Measurements from ENCODE around the gene EOGT. TPM values are rescaled to one million over a fixed set of nuclear protein-coding genes. Genes with fewer than 3 reads are reported as not detected.

The EOGT gene
- total RNA-seq, result 28.1 TPM
- 7.2 TPM for polyA plus RNA-seq (ENCODE audit: insufficient read depth, low read depth, low replicate concordance)
- long read RNA-seq, donor 1, partial matches to known transcripts, result 0 of 1 reads
- long read RNA-seq, donor 1, other reads (novel, unspliced or antisense), result 0 of 1 reads
- long read RNA-seq, donor 2, transcript EOGT-210 (1 exons, 1,931 nt), result major isoform, 6 of 6 reads
- long read RNA-seq, donor 2, partial matches to known transcripts, result 0 of 6 reads
- long read RNA-seq, donor 2, other reads (novel, unspliced or antisense), result 0 of 6 reads
- long read RNA-seq, donor 3, partial matches to known transcripts, result 0 of 3 reads
- long read RNA-seq, donor 3, other reads (novel, unspliced or antisense), result 0 of 3 reads
- long read RNA-seq, donor 4, partial matches to known transcripts, result 275 of 278 reads
- long read RNA-seq, donor 4, other reads (novel, unspliced or antisense), result 0 of 278 reads
- long read RNA-seq, donor 5, result 0 reads
- long read RNA-seq, donor 6, partial matches to known transcripts, result 0 of 2 reads
- long read RNA-seq, donor 6, other reads (novel, unspliced or antisense), result 0 of 2 reads
- long read RNA-seq, donor 7, partial matches to known transcripts, result 1 of 3 reads
- long read RNA-seq, donor 7, other reads (novel, unspliced or antisense), result 0 of 3 reads
- long read RNA-seq, donor 8, partial matches to known transcripts, result 0 of 4 reads
- long read RNA-seq, donor 8, other reads (novel, unspliced or antisense), result 0 of 4 reads
- long read RNA-seq, donor 9, partial matches to known transcripts, result 0 of 2 reads
- long read RNA-seq, donor 9, other reads (novel, unspliced or antisense), result 0 of 2 reads
- long read RNA-seq, donor 10, transcript EOGT-210 (1 exons, 1,931 nt), result major isoform, 5 of 5 reads
- long read RNA-seq, donor 10, partial matches to known transcripts, result 0 of 5 reads
- long read RNA-seq, donor 10, other reads (novel, unspliced or antisense), result 0 of 5 reads

DNA sequence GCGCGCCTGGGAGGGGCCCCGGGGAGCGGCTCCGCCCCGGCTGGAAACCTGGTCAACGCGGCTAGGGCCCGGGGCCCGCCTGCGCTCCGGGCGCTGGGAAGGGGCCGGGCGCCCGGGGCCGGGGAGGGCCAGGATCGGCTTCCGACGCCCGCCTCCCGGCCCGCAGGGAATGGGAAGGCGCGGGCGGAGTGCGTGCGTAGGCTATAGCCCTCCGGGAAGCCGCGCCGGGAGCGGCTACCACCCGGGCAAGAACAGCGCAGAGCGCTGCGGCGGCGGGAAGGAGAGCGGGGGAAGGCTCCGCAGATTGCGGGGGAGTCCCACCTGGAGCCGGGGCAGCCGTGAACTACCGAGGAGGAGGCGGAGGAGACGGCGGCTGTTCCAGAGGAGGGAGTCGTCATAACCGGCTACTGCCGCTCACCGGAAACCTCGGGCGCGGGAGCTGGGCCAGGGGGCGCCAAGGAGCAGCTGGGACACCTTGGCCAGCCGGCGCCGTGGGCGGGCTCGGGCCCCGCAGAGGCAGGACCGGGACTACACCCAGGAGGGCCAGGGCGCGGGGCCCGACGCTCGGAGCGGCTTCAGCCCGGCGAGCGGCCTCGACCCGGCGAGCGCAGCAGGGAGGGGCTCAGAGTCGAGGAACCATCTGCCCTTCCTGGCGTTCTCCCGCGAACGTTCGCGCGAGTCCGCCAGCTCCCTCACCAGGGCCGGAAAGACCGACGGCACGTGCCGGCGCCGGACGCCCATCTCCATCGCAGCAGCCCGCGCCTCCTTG, at the start of gene EOGT:
TSS of gene EOGT (minus strand) at position 432 of the 769 bp plus-strand sequence. CDS start 3,838 bp downstream, outside the sequence.
- peak; percentile 55 for TF ChIP-seq CTCF (IDR thresholded peaks at IDR 0.05; ENCODE audit: borderline replicate concordance, extremely low read depth, insufficient read depth)
- intact Hi-C loops (cut with DNase I), result no loop called here
- Histone ChIP-seq H3K36me3 (ENCODE audit: control insufficient read depth in 2 of 3, insufficient read depth in 3 of 3, low read length in 3 of 3) (peaks cover 0 to 4% (median 0%) of the 10 kb centered on the region in 3 donors), H3K4me3 (ENCODE audit: low read length in 3 of 3) (peak within 1 kb of the TSS; percentile 61 to 82 (median 74)), H3K9ac (ENCODE audit: low read length in 3 of 3) (peak within 1 kb of the TSS; percentile 28 to 89 (median 69)), H3K9me3 (ENCODE audit: control insufficient read depth in 2 of 3, insufficient read depth in 1 of 3, low read length in 3 of 3) (no peaks in the 10 kb centered on the region), H3K4me1 (ENCODE audit: control insufficient read depth in 2 of 3, insufficient read depth in 2 of 3, low read depth in 1 of 3, low read length in 3 of 3) (peaks cover 0 to 10% (median 6%) of the 10 kb centered on the region in 3 donors), H3K27me3 (ENCODE audit: control insufficient read depth, insufficient read depth, low read length) (no peaks in the 10 kb centered on the region), H3K27ac (ENCODE audit: low read depth in 2 of 2, low read length in 2 of 2) (peak within 1 kb of the TSS; percentile 90 to 92)
- peak; percentile 90 to 95 (median 92) for DNase-seq
- FAIRE-seq, result no peak

DNA sequence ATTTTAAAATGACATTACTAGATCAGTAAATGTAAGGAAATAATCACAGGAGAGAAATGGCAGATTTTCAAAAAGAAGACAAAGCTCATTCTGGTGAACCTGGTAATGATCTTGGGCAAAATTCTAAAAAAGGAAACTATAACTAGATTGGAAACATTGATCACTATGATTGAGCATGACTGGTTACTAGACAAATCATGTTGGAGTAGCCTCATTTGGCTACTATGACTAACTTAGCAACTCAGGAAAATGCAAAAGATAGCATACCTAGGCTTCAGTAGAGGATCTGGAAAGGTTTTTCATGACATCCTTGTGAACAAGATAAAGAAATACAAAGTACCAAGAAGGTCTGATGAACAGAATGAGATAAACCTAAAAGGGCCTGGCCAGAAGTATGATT, 46.2 kb upstream of the EOGT start:
- TF ChIP-seq CTCF (IDR thresholded peaks at IDR 0.05; ENCODE audit: borderline replicate concordance, extremely low read depth, insufficient read depth), result no peak
- Histone ChIP-seq H3K27me3 (ENCODE audit: control insufficient read depth, insufficient read depth, low read length) (no peaks in the 10 kb centered on the region), H3K9me3 (ENCODE audit: control insufficient read depth in 2 of 3, insufficient read depth in 1 of 3, low read length in 3 of 3) (no peaks in the 10 kb centered on the region), H3K36me3 (ENCODE audit: control insufficient read depth in 2 of 3, insufficient read depth in 3 of 3, low read length in 3 of 3) (peaks cover 17 to 30% (median 24%) of the 10 kb centered on the region in 3 donors), H3K27ac (ENCODE audit: low read depth in 2 of 2, low read length in 2 of 2) (no peak overlapping the region), H3K9ac (ENCODE audit: low read length in 3 of 3) (no peak overlapping the region), H3K4me1 (ENCODE audit: control insufficient read depth in 2 of 3, insufficient read depth in 2 of 3, low read depth in 1 of 3, low read length in 3 of 3) (no peaks in the 10 kb centered on the region), H3K4me3 (ENCODE audit: low read length in 3 of 3) (no peak overlapping the region)
- DNase-seq, result no peak
- no peak for FAIRE-seq
- intact Hi-C loops (cut with DNase I), result no loop called here

DNA sequence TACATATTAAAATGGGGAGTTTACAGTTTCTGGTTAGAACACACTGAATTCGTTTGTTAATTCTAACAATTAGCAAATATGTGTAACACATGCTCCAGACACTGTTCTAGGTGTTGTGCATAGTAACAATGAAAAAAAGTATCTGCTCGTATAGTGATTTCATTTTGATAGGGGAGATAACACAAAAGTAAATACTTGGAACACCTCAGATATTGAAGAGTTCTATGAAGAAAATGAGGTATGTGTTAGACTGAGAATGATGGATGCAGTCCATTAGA, 45.4 kb upstream of the EOGT start:
- DNase-seq (no peak), FAIRE-seq (no peak)
- peaks cover 17 to 30% (median 25%) of the 10 kb centered on the region in 3 donors for H3K36me3 ChIP-seq (ENCODE audit: control insufficient read depth in 2 of 3, insufficient read depth in 3 of 3, low read length in 3 of 3)

More for the DNA sequence above, 45.4 kb upstream of the EOGT start:
- Histone ChIP-seq H3K4me1 (ENCODE audit: control insufficient read depth in 2 of 3, insufficient read depth in 2 of 3, low read depth in 1 of 3, low read length in 3 of 3) (no peaks in the 10 kb centered on the region), H3K27me3 (ENCODE audit: control insufficient read depth, insufficient read depth, low read length) (no peaks in the 10 kb centered on the region), H3K27ac (ENCODE audit: low read depth in 2 of 2, low read length in 2 of 2) (no peak overlapping the region), H3K9me3 (ENCODE audit: control insufficient read depth in 2 of 3, insufficient read depth in 1 of 3, low read length in 3 of 3) (no peaks in the 10 kb centered on the region), H3K4me3 (ENCODE audit: low read length in 3 of 3) (no peak overlapping the region), H3K9ac (ENCODE audit: low read length in 3 of 3) (no peak overlapping the region)
- TF ChIP-seq CTCF (IDR thresholded peaks at IDR 0.05; ENCODE audit: borderline replicate concordance, extremely low read depth, insufficient read depth), result no peak
- intact Hi-C loops (cut with DNase I), result no loop called here
